Measurements from ENCODE around the gene IDI1. TPM values are rescaled to one million over a fixed set of nuclear protein-coding genes. Genes with fewer than 3 reads are reported as not detected.
"Not testable (repeated sequence)": the region's sequence is repeated elsewhere in the genome, so short reads cannot be mapped to it uniquely, and the experiment has no call there.

Gene IDI1
- total RNA-seq, 4 donors from 2014 or later, result 39.0 to 67.2 (median 41.5) TPM

GRCh38 chr10:1044964-1045363 is 4.0 kb downstream of the IDI1 start:
- Histone ChIP-seq H3K4me3 (replicated peaks in 1 of 3) (no peak overlapping the region), H3K4me1 (peaks cover 6 to 9% of the 10 kb centered on the region in 2 donors), H3K9me3 (no peaks in the 10 kb centered on the region), H3K36me3 (peaks cover 5 to 10% of the 10 kb centered on the region in 2 donors), H3K27me3 (no peaks in the 10 kb centered on the region), H3K27ac (no peak overlapping the region)
- intact Hi-C loops (cut with DNase I), result loop anchor here (5.0 kb wide), 1 partner anchor 118 kb away; no protein-coding TSS in a partner anchor
- no peak for TF ChIP-seq CTCF (IDR thresholded peaks at IDR 0.05)
- TF ChIP-seq POLR2A (IDR thresholded peaks at IDR 0.05), result no peak
- WGBS, 2 donors, result 73 to 95% methylated on average over 4 of the region's 4 CpGs
- no peak for DNase-seq

- 82 to 83% methylated on average over 4 of the region's 4 CpGs for WGBS, 2 donors
- Histone ChIP-seq H3K36me3 (peaks cover 5 to 10% of the 10 kb centered on the region in 2 donors), H3K27ac (peak overlapping the region in 2 of 3 donors; percentile 41 to 57), H3K27me3 (no peaks in the 10 kb centered on the region), H3K4me3 (replicated peaks in 1 of 3) (no peak overlapping the region), H3K4me1 (peaks cover 6 to 7% of the 10 kb centered on the region in 2 donors), H3K9me3 (no peaks in the 10 kb centered on the region)
- intact Hi-C loops (cut with DNase I), result loop anchor here (5.0 kb wide), 1 partner anchor 117 kb away; no protein-coding TSS in a partner anchor
- TF ChIP-seq CTCF (IDR thresholded peaks at IDR 0.05) (no peak), POLR2A (IDR thresholded peaks at IDR 0.05) (no peak)
- no peak for DNase-seq
Measured at GRCh38 chr10:1044146-1044545, 4.8 kb downstream of the IDI1 start.

DNA sequence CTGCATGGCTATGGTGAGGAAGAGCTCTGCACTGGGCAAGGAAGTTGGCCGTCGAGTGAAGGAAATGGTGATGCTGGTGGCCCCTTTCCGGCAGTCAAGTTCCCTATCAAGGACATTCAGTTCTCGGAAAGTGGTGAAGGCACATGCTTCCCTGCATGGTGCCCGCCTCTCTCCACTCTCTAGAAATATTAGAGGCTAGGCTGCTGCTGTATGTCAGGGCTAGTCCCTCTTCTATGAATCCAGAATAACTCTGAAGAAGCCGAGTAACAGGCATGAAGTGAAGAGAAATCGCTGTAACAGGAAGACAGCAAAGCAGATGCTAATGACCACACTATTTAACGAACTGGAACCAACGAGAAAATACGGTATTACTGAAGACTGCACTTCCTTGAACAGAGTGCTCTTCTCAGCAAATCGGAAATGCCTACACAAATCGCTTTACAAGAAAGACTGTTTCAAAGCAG is 5.4 kb downstream of the IDI1 start:
- H3K4me1 ChIP-seq, result peaks cover 6 to 7% of the 10 kb centered on the region in 2 donors
- no peak for DNase-seq
- no peaks in the 10 kb centered on the region for H3K27me3 ChIP-seq
- intact Hi-C loops (cut with DNase I), result loop anchor here (5.0 kb wide), 1 partner anchor 116 kb away; no protein-coding TSS in a partner anchor
- H3K9me3 ChIP-seq, result no peaks in the 10 kb centered on the region
- peaks cover 5 to 10% of the 10 kb centered on the region in 2 donors for H3K36me3 ChIP-seq
- TF ChIP-seq POLR2A (IDR thresholded peaks at IDR 0.05) (peak in 1 of 2 donors; percentile 20), CTCF (IDR thresholded peaks at IDR 0.05) (no peak)
- peak overlapping the region; percentile 9 to 57 (median 41) for H3K27ac ChIP-seq
- H3K4me3 ChIP-seq (replicated peaks in 1 of 3), result no peak overlapping the region
- WGBS, 2 donors, result 72 to 75% methylated on average over 12 of the region's 12 CpGs

- Histone ChIP-seq H3K4me1 (no peaks in the 10 kb centered on the region), H3K9me3 (no peaks in the 10 kb centered on the region), H3K27me3 (no peaks in the 10 kb centered on the region), H3K4me3 (replicated peaks in 1 of 3) (no peak overlapping the region), H3K36me3 (peaks cover 5 to 10% of the 10 kb centered on the region in 2 donors), H3K27ac (no peak overlapping the region)
- DNase-seq, result no peak
- TF ChIP-seq POLR2A (IDR thresholded peaks at IDR 0.05) (no peak), CTCF (IDR thresholded peaks at IDR 0.05) (no peak)
- intact Hi-C loops (cut with DNase I), result loop anchor here (5.0 kb wide), 1 partner anchor 114 kb away; no protein-coding TSS in a partner anchor
- WGBS, 2 donors, result 96% methylated on average over 9 of the region's 9 CpGs
Measured at GRCh38 chr10:1041514-1041913, 7.4 kb downstream of the IDI1 start.

DNA sequence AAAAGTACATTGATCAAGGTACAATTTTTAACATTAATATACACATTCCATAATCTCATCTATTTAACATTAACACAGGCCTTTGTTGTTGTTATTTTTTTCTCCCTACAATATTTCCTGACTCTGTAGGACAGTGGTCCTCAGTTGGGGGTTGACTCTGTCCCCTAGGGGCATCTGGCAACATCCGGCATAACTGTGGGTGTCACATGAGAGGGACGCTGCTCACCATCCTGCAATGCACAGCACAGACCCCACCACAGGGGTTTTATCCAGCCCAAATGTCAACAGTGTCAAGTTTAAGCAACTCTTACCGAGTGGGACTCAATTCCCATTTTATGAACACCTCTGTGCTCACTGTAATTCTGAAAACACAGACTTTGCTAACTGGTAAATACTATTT is 8.8 kb downstream of the IDI1 start:
- Histone ChIP-seq H3K27ac (no peak overlapping the region), H3K4me1 (no peaks in the 10 kb centered on the region), H3K27me3 (no peaks in the 10 kb centered on the region), H3K4me3 (replicated peaks in 1 of 3) (no peak overlapping the region), H3K36me3 (peaks cover 5 to 10% of the 10 kb centered on the region in 2 donors), H3K9me3 (no peaks in the 10 kb centered on the region)
- intact Hi-C loops (cut with DNase I), result loop anchor here (5.0 kb wide), 1 partner anchor 113 kb away; no protein-coding TSS in a partner anchor
- no peak for DNase-seq
- TF ChIP-seq CTCF (IDR thresholded peaks at IDR 0.05) (no peak), POLR2A (IDR thresholded peaks at IDR 0.05) (no peak)
- 87 to 92% methylated on average over 3 of the region's 3 CpGs for WGBS, 2 donors

DNA sequence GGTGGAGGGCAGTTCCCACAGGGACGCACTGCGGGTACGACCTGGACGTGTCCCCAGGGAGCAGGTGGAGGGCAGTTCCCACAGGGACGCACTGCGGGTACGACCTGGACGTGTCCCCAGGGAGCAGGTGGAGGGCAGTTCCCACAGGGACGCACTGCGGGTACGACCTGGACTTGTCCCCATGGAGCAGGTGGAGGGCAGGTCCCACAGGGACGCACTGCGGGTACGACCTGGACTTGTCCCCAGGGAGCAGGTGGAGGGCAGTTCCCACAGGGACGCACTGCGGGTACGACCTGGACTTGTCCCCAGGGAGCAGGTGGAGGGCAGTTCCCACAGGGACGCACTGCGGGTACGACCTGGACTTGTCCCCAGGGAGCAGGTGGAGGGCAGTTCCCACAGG is 10.2 kb downstream of the IDI1 start:
- intact Hi-C loops (cut with DNase I); H3K27me3 ChIP-seq; H3K27ac ChIP-seq; H3K4me3 ChIP-seq (replicated peaks in 1 of 3); H3K9me3 ChIP-seq; H3K4me1 ChIP-seq; DNase-seq: not testable (repeated sequence)
- WGBS, 2 donors, result 100% methylated on average over 3 of the region's 20 CpGs; no CpG with 5 or more reads in 1 of the 2 donors
- peaks cover 5 to 10% of the 10 kb centered on the region in 2 donors for H3K36me3 ChIP-seq
